ENCODE measurements around the gene NAPSA.
"Not testable (repeated sequence)": the region's sequence is repeated elsewhere in the genome, so short reads cannot be mapped to it uniquely, and the experiment has no call there.

Gene NAPSA

DNA sequence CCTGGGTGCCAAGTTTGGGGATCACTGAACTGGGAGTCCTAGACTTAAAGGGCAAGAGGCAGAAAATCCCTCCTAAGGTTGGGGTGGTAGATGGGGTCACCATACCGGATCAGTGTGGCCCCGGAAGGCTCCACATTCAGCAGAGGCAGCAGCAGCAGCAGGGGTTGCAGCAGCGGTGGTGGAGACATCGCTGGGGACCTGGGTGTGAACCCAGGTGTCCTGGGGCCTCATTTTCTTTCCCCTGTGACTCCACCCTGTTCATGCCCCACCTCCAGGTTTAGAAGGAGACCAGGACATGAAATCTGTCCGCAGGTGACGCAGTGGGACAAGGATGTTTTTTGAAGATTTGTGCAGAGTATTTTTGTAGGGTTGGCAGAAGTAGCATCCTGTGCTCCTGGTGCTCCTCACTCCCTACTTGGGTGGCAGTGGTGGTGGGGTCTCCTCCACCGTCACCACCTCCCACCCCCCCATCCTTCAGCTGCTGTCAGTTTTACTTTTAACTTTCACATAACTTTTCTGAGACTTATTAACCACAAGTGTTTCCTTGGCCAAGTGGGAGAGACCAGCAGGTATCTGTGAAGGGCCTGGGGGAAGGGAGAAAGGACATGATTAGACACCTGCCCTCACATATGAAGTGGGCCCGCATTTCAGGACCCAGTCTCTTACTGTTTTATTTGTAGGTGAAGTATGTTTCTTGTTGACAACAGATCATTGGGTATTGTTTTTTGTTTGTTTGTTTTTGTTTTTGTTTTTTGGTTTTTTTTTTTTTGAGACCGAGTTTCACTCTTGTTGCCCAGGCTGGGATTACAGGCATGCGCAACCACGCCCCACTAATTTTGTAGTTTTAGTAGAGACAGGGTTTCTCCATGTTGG lies at the start of gene NAPSA:
Gene NAPSA (minus strand): TSS at position 206 of the 873 bp plus-strand sequence. CDS start 18 bp downstream, at position 188.
- DNase-seq, result no peak

DNA sequence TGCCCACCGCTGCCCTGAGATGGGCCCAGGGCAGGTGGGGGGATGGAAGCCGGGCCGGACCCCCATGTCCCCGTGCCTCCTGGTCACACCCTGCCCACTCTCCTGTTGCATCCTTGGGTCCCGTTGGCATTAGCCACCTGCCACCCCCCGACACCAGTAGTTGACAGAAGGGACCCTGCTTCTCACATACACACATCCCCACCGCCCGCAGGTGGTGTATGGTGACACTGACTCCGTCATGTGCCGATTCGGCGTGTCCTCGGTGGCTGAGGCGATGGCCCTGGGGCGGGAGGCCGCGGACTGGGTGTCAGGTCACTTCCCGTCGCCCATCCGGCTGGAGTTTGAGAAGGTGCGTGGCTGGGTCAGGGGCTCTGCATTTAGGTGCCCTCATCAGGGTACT lies 48.1 kb upstream of the NAPSA start:
- DNase-seq, result no peak

DNA sequence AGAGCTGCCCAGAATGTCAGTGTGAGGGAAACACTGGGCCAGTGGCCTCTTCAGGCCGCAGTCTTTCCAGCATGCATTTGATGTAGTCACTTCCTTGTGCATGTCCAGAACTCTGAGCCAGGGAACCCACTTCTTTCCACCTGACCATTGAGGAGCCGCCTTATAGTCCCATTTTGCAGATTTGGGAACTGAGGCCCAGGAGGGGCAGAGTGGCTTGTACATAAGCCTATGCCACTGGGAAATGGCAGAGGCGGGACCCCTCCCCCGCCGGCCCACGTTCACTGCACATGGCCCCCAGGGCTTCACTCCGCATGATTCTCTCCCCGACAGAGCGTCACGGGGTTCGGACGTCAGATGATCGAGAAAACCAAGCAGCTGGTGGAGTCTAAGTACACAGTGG lies 47.7 kb upstream of the NAPSA start:
- no peak for DNase-seq

DNA sequence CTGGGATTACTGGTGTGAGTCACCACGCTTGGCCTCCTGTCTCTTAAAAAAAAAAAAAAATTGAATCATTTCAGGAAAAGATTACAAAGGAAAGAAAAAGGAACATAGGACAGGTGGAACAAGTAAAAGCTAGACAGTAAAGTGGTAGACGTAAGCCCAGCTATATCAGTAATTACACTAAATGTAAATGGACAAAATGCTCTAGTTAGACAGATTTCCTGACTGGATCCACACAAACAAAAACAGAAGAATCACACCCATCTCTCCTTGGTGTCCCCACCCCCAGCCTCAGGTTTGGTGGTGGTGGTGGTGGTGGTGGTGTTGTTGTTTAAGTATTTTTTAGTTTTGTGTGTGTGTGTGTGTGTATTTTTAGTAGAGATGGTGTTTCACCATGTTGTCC lies 47.0 kb upstream of the NAPSA start:
- no peak for DNase-seq

DNA sequence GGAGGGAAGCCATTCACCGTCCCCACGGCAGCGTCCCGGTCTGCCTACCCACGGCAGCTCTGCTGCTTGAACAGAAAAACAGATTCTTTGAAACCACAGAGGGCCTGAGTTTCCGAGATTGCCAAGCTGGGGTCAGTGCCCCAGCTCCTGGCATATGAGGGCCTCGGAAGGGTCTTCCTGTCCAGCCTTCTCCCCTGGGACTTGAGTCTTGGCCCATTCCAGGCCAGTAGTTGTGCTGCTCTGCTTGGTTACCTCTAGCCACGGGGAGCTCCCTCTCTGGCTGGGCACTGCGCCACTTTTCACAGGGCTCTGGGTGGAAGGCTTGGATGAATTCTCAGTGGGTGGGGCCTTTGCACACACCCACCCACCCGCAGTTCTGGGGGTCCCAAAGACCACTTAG lies 44.7 kb upstream of the NAPSA start:
- no peak for DNase-seq

DNA sequence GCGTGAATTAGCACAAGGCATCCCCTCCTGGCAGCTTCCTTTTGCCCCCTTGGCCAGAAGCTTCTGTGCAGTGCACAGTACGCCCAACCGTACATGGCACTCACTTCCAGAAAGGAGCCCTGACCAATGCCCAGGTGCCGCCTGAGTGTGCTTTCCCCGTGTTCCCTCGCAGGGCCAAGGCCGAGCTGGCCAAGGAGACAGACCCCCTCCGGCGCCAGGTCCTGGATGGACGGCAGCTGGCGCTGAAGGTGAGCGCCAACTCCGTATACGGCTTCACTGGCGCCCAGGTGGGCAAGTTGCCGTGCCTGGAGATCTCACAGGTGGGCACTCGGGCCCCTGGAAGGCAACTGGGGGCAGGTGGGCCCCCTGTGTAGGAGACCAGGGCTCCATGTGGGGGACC lies 43.9 kb upstream of the NAPSA start:
- no peak for DNase-seq

DNA sequence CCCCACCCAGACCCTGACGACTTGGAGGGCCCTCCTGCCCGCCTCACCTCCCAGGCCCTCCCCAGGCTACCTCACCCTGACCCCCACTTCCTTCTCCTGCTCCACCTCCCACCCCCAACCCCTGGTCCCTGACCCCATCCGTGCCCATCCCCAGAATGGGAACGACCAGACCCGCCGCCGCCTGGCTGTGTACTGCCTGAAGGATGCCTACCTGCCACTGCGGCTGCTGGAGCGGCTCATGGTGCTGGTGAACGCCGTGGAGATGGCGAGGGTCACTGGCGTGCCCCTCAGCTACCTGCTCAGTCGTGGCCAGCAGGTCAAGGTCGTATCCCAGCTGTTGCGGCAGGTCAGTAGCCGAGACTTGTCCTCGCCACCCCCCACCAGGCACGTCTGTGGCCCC lies 41.4 kb upstream of the NAPSA start:
- no peak for DNase-seq

DNA sequence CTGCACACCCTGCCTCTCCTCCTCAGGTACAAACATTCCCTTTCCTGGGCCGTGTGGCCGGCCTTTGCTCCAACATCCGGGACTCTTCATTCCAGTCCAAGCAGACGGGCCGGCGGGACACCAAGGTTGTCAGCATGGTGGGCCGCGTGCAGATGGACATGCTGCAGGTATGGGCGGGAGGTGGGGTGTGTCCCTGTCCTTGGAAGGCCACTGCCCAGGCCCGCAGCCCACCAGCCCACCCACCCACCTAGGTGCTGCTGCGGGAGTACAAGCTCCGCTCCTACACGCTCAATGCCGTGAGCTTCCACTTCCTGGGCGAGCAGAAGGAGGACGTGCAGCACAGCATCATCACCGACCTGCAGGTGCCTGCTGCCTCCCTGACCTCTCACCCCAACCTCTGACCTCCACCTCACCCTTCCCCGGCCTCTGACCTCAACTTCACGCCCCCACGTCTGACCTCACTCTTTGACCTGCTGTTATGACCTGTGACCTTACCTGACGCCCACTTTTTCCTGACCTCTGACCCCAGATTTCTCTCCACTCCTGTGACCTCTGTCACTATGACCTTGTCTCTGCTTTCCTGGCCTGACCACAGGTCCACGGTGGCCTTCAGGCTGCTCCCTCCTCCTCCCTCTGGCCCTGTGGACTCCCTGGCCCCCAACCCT lies 40.8 kb upstream of the NAPSA start:
- DNase-seq, result no peak

DNA sequence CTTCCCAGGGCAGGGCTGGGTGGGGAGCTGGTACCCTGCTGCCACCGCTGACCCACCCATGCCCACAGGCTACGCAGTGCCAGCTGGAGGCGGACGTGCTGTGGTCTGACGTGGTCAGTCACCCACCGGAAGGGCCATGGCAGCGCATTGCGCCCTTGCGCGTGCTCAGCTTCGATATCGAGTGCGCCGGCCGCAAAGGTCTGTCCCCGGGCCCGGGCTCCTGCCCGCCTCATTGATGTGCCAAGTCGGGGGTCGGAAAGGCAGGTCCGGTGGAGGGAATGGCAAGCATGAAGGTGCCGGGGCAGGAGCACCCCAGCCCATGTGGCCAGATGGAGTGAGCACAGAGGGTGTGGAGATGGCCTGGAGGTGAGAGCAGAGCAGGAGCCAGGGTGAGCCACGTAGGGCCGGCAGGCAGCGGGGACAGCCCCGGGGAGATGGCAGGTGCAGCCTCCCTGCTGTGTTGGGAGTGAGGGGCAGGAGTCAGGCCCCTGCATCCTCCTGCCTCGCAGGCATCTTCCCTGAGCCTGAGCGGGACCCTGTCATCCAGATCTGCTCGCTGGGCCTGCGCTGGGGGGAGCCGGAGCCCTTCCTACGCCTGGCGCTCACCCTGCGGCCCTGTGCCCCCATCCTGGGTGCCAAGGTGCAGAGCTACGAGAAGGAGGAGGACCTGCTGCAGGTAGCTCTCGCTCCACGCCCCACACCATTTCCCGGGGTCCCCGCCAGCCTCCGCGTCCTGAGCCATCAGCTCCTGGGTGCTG lies 37.3 kb upstream of the NAPSA start:
- DNase-seq, result no peak

DNA sequence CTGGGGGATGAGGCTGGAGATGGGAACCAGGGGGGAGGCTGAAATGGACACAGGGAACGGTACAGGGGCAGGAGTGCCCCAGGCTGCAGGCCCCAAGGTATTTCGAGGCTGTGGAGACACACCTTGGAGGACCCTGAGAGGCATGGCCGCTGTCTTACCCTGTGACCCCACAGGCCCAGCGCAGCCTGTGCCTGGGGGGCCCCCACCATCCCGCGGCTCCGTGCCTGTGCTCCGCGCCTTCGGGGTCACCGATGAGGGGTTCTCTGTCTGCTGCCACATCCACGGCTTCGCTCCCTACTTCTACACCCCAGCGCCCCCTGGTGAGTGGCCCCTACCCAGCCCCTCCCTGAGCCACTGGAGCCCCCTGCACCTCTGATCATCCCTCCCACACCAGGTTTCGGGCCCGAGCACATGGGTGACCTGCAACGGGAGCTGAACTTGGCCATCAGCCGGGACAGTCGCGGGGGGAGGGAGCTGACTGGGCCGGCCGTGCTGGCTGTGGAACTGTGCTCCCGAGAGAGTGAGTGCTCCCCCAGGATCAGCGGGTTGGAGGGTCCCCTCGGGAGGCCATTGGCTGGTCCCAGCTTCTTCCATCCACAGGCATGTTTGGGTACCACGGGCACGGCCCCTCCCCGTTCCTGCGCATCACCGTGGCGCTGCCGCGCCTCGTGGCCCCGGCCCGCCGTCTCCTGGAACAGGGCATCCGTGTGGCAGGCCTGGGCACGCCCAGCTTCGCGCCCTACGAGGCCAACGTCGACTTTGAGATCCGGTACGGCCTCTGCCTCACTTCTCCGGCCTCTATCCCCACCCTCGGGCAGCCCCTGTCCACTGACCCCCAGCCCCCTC lies 36.4 kb upstream of the NAPSA start:
- no peak for DNase-seq

DNA sequence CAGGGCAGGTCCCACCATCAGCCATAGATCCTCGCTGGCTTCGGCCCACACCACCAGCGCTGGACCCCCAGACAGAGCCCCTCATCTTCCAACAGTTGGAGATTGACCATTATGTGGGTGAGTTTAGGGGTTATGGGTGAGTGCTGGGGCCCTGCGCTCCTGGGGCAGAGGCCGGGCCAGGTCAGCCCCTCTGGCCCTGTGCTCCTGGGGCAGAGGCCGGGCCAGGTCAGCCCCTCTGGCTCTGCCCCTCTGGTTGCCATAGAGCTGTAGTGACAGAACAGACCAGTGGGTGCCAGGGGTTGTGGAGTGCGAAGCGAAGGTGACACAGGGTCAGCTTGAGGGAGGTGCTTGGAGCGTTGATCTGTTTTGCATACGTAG lies 33.9 kb upstream of the NAPSA start:
- DNase-seq, result no peak

DNA sequence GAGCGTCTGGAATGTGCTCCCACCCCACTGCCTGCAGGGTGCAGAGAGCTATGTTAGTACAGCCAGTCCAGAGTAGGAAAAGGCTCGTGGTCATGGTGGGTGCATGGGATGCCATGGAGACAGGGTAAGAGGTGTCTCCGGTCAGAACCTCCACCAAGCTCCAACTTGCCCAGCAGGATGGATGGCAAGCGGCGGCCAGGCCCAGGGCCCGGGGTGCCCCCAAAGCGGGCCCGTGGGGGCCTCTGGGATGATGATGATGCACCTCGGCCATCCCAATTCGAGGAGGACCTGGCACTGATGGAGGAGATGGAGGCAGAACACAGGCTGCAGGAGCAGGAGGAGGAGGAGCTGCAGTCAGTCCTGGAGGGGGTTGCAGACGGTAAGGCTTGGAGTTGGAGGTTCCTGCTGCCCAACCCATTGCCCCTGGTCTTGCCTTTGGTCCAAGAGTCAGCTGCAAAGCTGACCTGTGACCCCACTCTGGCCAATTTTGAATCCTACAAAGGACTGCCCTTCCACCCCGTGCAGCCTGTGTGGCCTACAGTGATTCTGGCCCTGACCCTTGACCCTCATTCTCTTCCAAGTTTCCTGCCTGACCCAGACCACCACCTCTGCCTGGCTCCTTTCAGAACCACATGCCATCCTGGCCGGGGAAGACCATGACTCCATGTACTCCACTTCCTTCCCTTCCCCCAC lies 33.4 kb upstream of the NAPSA start:
- DNase-seq, result no peak

DNA sequence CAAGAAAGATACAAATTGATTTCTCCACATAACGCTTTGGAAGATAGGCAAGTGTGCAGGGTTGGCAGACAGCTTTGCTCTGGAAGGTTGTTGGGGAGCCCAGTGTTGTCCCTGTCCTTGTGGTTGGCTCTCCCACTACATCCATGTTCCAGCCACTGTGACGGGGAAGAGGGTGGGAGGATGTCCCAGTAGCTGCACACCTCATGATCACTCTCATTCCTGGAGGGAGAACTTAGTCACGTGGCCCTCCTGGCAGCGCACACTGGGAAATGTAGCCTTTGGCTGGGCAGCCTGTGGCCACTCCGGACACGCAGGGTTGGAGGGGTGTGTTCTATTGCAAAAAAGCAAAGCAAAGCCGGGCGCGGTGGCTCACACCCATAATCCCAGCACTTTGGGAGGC lies 28.6 kb upstream of the NAPSA start:
- DNase-seq, result no peak

DNA sequence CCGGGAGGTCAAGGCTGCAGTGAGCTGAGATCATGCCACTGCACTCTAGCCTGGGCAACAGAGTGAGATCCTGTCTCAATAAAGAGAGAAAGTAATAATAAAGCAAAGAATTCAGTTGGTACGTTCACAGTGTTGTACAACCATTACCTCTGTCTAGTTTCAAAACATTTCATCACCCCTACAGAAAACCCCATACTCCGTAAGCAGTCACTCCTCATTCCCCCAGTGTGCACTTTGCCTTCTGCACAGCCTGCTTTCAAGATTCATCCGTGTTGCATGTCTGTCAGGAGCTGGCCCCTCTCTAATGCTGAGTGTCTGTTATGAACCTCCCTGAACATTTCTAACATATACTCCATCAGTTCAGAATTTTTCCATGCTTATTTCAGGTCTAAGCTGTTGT lies 28.1 kb upstream of the NAPSA start:
- DNase-seq, result no peak

DNA sequence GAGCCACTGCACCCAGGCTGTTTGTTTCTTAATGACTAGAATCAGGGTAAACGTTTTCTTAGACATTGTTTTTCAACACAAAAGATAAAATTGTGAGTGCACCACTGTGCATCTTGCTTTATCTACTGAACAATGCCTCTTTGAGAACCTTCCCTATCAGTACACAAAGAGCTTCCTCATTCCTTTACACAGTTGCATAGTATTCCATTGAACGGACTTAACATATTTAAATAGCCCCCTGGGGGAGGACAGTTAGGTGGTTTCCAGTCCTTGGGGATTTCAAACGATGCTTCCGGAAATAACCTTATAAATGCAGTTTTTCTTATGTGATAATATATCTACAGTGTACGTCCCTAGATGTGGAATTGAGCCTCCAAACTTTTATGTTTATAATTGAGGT lies 27.3 kb upstream of the NAPSA start:
- no peak for DNase-seq

DNA sequence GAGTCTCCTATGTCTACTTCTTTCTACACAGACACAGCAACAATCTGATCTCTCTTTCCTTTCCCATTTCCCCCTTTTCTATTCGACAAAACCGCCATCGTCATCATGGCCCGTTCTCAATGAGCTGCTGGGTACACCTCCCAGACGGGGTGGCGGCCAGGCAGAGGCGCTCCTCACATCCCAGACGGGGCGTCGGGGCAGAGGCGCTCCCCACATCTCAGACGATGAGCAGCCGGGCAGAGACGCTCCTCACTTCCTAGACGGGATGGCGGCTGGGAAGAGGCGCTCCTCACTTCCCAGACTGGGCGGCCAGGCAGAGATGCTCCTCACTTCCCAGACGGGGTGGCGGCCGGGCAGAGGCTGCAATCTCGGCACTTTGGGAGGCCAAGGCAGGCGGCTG lies 25.5 kb upstream of the NAPSA start:
- DNase-seq, result not testable (repeated sequence)

DNA sequence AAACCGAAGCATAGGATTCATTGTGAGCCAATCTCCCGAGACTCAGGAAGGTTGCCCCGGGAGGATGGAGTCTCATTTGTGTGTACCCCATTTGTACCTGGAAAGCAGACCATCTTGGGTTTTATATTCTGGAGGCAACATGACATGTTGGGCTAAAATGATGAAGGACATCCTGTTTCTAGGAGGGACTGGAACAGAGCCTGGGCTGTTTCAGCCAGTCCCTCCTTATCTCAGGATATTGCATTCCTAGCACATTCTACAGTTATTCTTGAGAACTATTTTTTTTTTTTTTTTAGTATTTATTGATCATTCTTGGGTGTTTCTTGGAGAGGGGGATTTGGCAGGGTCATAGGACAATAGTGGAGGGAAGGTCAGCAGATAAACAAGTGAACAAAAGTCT lies 24.9 kb upstream of the NAPSA start:
- not testable (repeated sequence) for DNase-seq

DNA sequence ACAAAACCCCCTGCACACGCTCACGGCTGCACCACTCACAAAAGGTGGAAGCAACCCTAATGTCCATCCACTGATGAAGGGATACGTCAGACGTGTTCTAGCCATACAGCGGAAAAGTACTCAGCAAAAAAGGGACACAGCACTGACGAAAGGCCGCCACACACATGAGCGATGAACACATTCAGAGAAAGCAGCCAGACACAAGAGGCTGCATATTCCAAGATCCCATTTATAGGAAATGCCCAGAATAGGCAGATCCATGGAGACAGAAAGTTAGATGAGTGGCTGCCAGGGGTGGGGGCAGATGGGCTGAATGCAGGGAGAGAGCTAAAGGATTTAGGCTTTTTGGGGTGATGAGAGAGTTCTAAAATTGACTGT lies 22.4 kb upstream of the NAPSA start:
- DNase-seq, result no peak

DNA sequence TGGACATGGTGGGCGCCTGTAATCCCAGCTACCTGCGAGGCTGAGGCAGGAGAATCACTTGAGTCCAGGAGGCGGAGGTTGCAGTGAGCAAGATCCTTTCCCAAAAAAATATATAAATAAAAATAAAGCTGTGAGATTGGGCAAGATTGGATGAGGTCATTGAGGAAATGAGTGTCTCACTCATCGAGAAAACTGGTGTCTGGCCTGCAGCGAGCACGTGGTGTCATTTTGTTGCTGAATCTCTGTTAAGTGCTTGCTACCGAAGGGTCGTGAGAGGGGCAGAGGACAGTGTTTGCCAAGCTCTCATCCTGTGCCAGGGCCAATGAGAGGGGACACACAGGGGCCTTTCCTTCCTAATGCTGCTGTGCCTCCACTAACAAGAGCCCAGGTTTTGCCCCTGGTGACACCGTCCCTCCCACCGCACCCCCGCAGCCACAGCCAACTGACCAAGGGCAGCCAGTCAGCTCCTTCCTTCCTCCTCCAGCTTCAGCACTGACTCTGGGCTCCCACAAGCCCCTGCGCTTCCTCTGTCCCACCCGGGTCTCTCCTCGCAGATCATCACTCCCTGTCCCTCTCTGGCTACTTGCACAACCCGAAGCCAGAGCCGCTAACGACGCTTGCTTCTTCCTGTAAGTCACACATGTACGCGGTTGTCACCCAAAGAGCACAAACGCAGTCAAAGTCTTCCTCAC lies 21.9 kb upstream of the NAPSA start:
- no peak for DNase-seq

DNA sequence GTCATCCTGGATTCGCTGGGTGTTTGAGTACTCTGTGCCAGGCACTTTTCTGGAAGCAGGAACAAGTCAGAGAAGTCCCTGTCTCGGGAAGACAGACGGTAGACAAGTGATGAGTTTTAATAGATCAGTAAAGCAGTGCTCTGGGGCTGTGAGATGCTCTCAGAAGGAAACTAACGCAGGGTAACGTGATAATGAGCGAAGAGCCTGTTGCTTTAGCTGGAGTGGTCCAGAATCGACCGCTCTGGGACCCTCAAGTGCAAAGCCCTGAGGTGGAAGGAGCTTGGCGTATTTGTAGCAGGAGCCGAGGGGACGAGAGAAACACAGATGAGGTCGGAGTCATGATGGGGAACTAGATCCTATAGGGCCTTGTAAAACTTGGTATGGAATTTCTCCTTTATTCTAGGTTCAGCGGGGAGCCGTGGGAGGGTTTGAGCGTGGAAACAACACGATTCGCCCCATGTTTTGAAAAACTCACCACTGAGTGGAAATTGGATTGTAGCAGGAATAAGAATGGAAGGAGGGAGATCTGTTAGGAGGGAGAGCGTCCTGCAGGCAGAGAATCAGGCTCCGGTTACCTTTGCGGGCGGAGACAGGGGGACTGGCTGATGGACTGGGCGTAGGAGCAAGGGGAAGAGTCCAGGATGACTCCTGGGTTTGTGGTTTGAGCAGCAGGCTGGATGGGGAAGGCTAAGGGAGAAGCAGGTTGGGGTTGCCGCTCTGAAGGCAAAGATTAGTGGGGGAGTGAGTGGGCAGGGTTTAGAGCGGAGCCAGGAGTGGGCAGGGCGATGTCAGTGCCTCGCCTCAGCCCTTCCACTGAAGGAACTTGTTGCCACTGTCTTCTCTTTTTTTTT lies 19.5 kb upstream of the NAPSA start:
- DNase-seq, result no peak

Data from DMS53 (cell line).